Activated CD4-positive, CD25-positive, alpha-beta regulatory T cell treated with anti-CD3 and anti-CD28 coated beads, Interleukin-2, amount 50 U/mL, for 24 hours (primary cell): ENCODE data around the gene SLC9A5.

ENCODE experiments used
- ATAC-seq, 2 donors: fragments of 150-1000 bp; cut with Tn5 transposase; one replicate each; pipeline ENCODE4 v1.10.0; 2021; ENCODE audit warnings: mild to moderate bottlenecking in 1 of 2, moderate library complexity in 1 of 2

The SLC9A5 gene

DNA sequence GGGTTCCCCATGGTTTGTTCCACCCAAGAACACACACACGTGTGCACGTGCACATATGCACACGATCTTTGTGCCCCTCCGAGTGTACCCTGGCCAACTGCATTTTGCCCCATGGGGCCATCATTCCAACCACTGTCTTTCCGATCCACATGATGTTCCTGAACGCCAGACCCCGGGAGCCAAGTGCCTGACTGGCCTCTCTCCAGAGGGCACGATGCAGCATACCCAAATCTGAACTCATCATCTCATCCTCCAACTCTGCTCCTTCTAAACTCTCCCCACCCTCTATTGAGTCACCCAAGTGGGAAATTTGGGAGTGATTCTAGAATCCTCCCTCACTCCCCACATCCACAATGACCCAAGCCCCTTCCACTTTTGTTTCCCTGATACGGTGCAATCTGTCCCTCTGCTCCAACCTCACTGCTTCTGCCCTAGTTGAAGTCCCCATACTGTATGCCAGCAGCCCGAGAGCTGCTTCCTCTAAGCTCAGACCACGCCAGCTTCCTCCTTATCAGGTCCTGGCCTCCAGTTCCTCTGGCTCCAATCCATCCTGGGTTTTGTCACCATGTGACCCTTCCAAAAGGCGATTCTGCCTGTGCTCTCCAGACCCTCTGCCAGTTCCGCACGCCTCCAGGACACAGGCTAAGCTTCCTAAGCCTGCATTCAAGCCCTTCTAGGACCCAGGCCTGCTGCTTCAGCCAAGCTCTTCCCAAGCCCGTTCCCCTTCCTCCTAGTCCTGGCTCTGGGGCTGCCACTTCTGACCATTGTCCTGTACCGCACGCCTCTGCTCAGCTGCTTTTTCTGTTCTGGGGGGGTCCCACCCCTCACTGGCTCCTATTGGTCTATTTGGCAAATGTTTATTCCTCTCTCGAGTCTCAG, 31.9 kb upstream of the SLC9A5 start:
- ATAC-seq = no peak

DNA sequence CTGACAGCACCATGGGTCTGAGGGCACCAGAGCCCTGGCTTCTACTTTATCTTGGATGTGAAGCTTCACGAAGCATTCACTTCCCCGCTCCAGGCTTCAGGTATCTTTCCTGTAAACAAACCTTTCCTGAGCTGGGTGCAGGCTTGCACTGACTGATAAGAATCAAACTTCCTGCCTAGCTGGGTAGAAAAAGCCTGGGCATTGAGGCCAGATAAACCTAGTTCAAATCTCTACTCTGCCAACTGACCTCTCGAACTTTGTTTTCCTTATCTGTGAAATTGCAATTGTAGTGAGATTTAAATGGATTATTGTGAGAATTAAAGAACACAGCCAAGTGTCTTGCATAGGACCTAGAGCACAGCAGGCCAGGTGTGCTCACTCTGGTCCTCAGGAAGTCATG, 24.8 kb upstream of the SLC9A5 start:
- ATAC-seq = no peak

DNA sequence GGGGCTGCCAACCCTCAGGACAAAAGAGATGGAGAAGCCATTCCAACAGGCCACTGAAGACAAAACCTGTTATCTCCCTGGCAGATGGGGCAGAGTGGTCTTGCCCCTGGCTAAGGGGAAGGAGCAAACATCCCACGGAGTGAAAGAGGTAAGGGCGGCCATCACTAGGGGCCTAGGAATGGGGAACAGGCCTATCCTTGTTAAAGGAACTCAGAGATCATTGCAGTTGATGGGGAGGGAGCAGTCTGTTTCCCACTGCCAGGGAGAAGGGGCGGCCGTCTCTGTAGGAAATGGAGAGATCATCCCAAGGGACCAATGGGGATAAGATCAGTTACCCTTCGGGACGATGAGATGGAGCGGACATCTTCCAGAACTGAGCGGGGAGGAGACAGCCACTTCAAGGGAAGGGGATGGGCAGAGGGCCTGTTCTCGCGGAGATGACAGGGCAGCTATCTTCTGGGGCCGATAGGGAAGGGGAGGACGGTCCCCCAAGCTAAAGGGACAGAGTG, 22.4 kb upstream of the SLC9A5 start:
- ATAC-seq = no peak

DNA sequence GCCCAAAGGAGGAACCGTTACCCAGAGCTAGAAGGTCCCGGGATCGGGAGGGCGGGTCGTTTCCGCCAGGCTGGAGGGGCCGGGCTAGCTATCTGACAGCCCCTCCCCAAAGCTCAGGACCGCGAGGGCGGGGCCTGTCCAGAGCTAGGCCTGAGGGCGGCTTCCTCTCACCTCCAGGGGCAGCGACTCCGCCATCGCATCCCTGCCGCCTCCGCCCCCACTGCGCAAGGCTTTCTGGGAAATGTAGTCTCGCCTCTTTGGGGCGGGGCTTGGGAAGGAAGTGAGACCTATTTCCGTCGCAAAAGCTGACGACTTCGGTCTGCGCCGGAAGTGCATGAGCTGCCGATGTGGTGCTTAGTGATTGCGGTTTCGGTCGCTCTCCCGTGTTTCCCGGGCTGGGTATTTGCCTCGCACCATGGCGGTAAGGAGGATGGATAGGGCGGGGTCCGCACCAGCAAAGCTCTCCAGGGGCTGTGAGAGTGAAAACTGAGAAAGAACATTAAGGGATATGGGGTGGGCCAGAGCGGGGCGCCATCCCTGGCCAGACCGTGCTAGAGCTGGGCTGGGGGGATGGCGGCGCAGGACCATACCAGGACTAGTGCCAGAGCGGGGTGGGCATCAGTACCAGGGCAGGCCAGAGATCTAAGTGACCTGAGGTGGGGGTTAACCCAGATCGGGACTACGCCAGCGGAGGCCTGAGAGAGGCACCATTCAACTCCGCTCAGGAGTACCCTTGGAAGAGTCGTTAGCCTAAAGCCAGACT, 21.8 kb upstream of the SLC9A5 start, which contains the start of gene TMEM208:
Gene TMEM208, plus strand, starts transcription at position 327 of the 763 bp plus-strand sequence. Its CDS starts 89 bp downstream, at position 416.
- ATAC-seq = peak; percentile 94 to 95

DNA sequence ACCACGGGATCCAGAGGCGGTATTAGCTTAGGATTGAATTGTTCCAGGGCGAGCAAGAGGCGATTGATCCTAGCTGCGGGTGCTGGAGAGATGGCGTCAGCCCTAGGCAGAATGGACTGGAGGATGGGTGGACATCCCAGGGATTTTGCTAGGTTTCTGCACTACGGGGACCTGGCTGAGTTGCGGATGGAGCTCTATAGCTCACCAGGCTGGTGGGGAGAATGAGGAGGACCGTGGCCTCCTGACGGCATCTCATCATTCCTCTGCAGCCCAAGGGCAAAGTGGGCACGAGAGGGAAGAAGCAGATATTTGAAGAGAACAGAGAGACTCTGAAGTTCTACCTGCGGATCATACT, 21.2 kb upstream of the SLC9A5 start:
- ATAC-seq = no peak

DNA sequence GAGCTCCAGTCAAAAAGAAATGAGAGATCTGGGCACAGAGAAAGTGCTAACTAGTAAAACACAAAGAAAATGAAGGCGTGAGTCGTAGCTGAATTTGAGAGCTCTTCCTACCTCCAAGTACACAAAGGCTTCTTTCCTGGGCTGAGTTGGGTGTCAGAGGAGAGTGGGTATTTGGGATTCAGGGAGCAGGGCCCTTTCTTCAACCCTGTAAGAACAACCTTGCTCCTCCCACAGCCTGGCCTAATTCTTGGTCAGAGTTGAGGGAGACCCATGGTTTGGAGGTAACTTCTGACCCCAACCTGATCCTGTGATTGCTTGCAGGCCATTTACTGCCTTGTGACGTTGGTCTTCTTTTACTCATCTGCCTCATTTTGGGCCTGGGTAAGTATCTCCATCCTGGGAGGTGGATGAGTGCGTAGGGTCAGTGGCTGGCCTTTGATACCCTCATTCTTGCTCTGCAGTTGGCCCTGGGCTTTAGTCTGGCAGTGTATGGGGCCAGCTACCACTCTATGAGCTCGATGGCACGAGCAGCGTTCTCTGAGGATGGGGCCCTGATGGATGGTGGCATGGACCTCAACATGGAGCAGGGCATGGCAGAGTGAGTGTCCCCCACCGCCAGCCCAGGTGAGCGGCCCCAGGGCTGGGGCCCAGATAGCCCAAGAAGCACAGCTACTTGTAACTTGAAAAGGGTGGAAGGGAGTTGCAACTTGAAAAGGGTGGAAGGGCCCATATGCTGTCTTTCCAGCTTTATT, 20.6 kb upstream of the SLC9A5 start:
- ATAC-seq = no peak

DNA sequence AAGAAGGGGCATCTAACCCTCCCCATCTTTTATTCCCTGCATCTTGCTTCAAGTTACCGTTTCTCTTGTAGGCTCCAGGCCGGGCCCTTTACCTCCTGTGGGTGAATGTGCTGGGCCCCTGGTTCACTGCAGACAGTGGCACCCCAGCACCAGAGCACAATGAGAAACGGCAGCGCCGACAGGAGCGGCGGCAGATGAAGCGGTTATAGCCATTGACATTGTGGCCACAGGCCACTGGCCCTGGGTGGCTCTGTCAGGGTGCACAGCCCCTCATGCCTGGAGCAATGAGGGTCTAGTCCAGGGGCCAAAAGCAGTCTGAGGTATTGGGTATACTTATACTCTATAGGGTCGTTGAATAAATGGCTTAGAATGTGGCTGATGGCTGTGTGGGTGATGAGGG, 19.9 kb upstream of the SLC9A5 start:
- no peak for ATAC-seq

DNA sequence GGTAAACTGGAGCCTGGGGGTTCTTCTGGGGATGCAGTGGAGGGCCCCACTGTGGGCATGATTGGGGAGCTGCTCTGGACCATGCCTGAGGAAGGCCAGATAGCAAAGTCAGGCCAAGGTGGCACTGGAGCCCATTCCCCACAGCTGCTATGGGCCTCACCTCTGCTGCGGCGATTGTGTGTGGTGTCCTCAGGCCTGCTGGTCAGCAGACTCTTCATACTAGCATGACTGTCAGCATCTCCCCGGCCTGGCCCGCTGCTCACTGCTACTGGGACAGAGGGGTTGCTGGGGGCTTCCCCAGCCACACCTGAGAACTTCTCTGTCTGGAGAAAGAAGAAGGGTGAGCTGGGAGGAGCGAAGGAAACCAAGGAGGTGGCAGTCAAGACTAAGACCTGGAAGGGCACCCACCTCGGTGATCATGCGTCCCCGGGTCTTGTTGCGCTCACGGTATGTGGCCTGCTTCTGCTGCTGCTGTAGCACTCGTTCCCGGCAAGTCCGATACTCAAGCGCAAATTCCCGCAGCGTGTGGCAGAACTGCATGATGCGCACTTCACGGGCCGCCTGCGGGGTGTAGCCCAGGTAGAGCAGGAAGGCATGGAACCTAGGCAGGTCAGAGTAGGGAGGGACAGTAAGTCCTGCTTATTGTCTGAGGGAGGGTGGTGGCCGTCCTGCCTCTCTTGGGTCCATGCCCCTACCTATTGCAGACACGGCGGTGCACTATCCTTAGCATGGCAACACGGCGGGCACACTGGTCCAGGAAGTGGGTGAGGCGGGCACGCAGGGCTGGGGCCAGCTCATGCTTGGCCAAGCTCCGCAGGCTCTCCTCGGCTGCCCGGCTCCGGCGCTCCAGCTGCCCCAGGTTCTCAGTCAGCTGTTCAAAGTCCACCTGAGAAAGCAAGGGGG, 18.6 kb upstream of the SLC9A5 start:
- ATAC-seq = no peak

DNA sequence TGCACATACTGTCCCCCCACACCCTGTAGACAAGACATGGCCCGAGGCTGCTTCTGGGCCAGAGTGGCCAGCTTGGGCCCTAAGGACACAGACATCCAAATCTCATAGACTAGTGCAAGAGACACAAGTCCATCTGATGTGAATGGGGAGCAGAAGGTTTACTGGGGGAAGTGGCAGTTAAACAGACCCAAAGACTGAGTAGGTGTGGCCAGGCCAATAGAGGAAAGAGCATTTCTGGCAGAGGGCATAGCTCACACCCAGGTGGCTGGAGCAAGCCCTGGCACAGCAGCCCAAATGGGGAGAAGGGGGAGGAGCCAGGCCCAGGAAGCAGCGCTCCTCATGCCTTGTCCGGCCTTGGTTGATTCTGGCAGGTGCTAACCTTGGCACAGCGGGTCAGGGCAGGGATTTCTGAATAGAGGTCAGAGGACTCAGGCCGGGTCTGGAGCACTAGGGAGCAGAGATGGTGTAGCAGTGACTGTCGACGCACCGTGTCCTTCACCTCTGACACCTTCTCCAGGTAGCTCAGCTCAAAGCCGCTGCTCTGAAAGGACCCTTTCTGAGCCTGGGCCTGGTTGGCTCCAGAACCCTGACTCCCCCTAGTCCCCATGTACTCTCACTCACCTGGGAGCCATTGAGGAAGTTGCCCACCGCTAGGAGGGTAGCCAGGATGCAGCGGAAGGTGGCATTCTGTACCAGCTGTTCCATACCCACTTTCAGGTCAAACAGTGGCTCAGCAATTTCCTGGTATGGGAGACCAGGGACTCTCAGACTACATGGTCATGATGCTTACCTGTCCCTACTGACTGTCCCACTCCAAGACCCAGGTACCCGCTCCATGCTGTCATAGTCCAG, 17.7 kb upstream of the SLC9A5 start:
- ATAC-seq = no peak

DNA sequence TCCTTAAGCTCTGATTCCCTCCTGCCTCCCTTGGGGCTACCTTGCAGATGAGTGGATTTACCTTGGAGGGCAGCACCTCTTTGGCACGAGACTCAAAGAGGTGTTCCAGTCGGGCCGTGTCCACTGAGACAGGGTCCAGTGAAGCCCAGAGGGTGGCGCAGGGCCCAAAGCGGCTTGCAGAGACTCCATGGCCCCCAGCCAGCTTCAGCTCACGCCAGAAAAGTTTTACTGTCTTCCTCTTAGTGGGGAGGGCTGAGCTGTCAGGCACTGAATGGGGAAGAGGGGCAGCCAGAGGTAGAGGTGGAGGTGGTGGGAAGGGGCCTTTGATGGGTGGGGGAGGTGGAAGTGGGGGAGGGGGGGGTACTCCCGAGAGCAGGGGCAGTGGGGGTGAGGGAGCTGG, 15.2 kb upstream of the SLC9A5 start:
- no peak for ATAC-seq

DNA sequence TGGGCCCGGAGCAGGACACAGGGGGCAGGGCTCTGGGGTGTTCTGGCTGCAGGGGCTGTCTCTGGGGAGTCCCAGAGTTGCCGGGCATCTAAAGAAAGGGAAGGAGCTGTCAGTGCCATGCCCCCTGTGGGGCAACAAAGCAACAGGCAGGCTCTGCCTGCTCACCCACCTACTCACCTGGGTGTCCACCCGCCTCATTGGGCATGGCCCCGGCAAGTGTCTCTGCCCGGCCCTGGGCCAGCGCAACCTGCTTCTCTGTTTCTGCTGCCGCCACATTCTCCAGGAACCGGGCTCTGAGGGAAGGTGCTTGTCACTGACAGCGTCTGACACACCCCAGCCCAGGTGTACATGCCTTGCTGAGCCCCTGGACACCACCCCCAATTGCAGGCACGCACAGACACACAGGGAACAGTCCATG, 14.6 kb upstream of the SLC9A5 start:
- ATAC-seq = no peak

DNA sequence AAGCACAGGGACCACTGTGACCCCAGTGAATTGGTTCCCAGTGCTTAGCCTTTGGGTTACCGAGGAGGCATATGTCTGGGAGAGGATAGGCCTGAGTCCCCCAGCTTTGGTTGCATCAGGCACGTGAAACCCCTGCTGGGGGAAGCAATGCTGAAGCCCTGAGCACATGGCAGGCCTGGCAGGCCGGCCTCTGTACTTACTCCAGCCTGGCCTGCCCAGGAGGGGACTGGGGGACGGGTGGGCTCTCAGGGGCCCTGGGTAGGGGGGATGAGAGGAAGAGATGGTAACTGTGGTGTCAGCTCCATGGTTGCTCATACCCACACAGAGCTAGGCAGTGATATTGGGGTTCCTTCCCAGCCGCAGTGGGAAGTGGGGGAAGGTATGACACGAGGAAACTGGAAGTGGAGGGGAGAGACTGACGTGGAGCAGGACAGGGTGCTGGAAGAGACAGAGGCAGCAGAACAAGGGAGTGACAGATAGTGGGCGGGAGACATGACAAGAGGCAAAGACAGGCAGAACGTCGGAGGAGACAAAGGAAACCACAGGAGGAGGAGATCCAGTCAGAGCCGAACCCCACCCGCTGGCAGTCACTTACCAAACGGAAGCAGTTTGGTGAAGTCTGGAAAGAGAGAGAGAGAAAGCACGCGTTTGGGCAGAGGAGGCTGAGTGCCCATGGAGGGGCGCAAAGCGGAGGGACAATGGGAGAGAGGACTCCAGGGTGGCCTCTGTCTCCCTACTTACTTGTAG, 12.8 kb upstream of the SLC9A5 start:
- peak in 1 of 2 donors; percentile 15 for ATAC-seq

DNA sequence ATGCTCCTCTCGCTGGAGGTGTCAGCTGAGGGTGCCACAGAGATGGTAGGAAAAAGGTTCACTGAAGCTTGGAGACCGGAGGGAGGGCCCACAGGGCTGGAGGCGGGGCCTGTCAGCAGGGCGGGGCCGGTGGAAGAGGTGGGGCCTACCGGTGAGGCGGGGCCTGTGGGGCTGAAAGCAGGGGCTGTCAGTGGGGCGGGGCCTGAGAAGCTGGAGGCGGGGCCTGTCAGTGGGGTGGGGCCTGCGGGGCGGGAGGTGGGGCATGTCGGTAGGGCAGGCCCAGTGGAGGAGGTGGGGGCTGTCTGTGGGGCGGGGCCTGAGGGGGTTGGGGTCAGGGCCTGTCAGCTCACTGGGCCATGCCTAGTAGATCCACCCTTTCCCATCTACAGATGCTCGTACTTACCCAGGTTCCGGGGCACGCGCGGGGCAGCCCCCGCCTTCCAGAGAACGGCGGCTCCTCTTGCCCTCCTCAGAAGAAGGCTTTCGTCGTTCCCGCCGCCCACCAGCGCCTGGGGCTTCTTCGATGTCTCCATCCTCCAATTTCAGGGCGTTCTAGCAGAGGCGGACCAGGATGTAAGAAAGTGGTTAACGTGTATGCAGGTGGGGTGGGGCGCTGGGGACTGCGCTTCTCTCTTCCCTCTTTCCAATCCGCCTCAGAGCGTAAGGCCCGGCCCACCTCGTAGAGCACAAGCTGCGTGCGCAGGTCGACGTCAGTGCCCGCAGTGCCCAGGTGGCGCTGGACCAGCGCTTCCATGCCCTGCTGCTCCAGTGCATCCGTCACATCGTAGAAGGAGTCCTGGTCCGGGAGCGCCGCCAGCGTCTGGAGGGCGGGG, 12.0 kb upstream of the SLC9A5 start:
- ATAC-seq = peak; percentile 65 to 69

DNA sequence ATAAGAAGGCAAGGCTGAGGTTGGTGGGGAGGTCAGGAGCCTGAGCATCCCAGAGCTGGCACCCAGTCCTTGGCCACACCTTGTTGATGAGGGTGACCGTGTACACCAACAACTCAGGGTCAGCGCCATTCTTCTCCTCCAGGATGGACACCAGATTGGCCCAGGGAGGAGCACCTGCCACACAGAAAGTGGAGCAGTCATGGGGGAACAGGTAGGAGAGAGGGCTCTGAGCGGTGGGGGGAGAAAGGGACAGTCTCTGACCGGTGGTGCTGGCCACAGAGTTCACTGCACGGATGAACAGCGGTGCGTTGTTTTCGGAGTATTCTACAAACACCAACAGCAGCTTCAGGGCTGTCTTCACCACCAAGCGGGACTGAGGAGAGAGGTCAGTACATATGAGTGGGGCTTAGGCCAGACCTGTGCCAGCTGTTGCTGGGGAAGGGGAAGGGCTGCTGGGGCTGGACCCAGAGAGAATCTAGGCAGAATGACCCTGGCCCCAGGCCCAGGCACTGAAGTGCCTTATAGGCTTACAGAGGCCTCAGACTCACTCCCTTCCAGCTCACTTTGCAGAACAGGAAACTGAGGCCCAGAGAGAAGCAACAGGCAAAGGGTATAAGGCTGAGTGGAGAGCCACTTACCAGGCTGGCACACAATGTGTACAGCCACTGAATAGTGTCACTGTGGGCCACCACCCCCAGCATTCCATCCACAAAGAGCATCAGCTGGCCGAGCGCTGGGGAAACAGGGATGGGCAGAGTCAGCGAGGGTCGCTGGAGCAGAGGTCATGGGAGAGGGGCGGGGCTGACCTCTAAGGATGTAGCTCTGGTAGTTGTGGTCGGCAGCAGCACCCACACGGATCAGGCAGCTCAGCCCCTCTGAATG, 11.1 kb upstream of the SLC9A5 start:
- ATAC-seq = no peak

DNA sequence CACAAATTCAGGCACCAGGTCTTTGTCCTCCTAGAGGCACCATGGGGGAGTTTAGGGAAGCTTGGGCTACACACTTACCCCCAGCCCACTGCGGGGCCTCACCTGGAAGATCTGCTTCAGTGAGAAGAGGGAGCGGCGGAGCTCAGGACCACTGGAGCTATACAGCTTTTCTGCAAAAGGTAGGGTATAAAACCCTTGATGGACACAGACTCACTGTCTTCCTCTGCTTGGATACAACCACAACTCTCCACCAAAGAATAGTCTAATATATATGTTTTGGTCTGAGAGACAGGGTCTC, 10.6 kb upstream of the SLC9A5 start:
- no peak for ATAC-seq

DNA sequence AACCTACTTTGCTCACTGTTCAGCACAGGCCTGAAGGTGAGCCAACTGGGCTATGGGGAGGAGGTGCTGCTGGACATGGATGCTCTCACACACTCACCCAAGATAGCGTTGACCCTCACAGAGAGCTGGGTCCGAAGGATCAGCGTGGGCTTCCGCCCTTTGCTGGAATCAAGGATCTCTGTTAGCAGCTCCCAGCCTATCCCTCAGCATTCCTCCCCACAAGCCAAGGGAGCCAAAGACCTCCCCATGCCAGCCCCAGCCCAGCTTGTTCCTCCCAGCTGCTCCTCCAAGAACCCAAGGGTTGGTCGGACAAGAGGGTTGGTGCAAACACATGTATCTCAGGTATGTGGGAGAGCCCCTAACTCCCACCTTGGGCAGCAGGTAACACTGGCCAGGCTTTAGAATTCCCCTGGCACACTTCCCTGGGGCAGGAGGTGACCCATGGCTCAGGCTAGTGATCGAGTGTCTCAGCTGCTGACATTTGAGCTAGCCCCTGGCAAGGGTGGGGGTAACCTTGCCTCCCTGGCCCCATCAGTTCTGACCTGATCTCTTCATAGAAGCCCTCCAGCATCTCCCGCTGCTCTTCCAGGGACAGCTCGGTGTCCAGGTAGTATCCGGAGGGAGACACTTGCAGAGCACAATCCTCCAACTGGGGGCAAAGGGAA, 9.8 kb upstream of the SLC9A5 start:
- no peak for ATAC-seq

DNA sequence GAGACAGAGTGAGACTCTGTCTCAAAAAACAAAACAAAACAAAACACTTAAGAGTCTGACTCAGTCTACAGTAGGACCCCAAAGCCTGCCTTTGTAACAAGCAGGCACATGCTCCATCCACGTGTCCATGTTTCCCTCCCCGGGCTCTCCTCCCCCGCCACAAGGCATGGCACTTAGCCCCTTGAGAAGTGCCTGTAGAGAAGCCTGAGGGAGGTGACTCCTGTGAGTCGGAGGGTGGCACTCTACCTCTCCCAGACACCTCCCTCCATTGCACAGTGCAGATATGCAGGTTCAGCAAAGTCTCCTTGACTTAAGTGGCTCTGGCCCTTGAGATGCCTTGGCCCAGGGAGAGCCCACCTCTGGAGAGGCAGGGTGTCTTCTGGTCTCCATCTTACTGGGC, 8.3 kb upstream of the SLC9A5 start:
- ATAC-seq = no peak
